GM06990 (cell line): Measurements from ENCODE around the gene IFI44.
A peak's percentile ranks its signal among the peaks of the same experiment; 100 is the strongest.

Source experiments
- DNase-seq: peaks from one replicate; pipeline ENCODE4 v3.0.0-alpha.2; 2011; ENCODE audit not compliant: insufficient read length; ENCODE audit errors: extremely low read depth
- H3K27me3 ChIP-seq: replicated peaks from 2 replicates; pipeline ENCODE4 v1.6.0; 2011; ENCODE audit warnings: low read length; ENCODE audit not compliant: control insufficient read depth, insufficient read depth
- H3K36me3 ChIP-seq: 2 replicates; pipeline ENCODE4 v1.5.1; 2011; ENCODE audit warnings: low read length; ENCODE audit not compliant: control insufficient read depth, insufficient read depth
- H3K4me3 ChIP-seq: replicated peaks from 2 replicates; pipeline ENCODE4 v1.5.1; 2011; ENCODE audit warnings: low read depth, mild to moderate bottlenecking, control low read depth, low read length
- TF ChIP-seq, protein P1 (sequence below): IDR thresholded peaks from 2 replicates; pipeline ENCODE4 v1.5.1; 2011; ENCODE audit warnings: low read length, control low read depth, mild to moderate bottlenecking, inconsistent platforms; ENCODE audit not compliant: insufficient read depth, poor library complexity, severe bottlenecking

The IFI44 gene

DNA sequence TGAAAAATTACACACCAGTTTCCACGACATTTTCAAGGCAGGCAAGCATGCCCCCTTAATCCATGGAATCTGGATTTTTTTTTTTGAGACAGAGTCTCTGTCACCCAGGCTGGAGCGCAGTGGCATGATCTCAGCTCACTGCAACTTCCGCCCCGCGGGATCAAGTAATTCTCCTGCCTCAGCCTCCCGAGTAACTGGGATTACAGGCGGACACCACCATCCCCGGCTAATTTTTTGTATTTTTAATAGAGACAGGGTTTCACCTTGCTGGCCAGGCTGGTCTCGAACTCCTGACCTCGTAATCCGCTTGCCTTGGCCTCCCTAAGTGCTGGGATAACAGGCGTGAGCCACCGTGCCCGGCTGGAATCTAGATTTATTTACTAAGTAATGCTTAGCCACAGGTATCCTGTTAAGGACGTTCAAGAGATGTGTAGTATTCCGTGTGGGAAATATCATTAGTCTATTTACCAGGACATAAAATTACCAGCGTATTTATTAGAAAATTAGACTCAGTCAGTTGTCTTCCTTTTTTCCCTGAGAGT, 2.5 kb downstream of the IFI44 start:
- peak overlapping the region; percentile 75 for H3K4me3 ChIP-seq
- TF ChIP-seq, protein P1, sequence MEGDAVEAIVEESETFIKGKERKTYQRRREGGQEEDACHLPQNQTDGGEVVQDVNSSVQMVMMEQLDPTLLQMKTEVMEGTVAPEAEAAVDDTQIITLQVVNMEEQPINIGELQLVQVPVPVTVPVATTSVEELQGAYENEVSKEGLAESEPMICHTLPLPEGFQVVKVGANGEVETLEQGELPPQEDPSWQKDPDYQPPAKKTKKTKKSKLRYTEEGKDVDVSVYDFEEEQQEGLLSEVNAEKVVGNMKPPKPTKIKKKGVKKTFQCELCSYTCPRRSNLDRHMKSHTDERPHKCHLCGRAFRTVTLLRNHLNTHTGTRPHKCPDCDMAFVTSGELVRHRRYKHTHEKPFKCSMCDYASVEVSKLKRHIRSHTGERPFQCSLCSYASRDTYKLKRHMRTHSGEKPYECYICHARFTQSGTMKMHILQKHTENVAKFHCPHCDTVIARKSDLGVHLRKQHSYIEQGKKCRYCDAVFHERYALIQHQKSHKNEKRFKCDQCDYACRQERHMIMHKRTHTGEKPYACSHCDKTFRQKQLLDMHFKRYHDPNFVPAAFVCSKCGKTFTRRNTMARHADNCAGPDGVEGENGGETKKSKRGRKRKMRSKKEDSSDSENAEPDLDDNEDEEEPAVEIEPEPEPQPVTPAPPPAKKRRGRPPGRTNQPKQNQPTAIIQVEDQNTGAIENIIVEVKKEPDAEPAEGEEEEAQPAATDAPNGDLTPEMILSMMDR = no peak
- H3K27me3 ChIP-seq = no peaks in the 10 kb centered on the region
- no peak for DNase-seq
- peaks cover 2% of the 10 kb centered on the region for H3K36me3 ChIP-seq

- Histone ChIP-seq H3K27me3 (no peaks in the 10 kb centered on the region), H3K36me3 (peaks cover 4% of the 10 kb centered on the region), H3K4me3 (no peak overlapping the region)
- DNase-seq = no peak
- TF ChIP-seq, protein P1 = no peak
Observed at GRCh38 chr1:78658901-78659300, 9.3 kb downstream of the IFI44 start.

DNA sequence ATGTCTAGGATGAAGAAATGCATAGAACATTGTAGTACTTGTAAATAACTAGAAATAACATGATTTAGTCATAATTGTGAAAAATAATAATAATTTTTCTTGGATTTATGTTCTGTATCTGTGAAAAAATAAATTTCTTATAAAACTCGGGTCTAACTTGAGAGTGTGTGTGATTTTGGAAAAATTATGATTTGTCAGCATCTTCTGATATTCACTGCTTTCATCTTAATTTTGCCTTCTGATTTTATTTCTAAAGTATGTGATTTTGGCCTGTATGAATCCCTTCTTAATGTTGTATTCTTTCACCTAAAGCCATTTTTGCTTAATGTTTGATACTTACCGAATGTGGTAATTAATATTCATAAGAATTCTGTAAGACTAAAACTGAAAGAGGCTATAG, 14.3 kb downstream of the IFI44 start:
- no peak for DNase-seq
- no peaks in the 10 kb centered on the region for H3K27me3 ChIP-seq
- TF ChIP-seq, protein P1 = no peak
- peaks cover 3% of the 10 kb centered on the region for H3K36me3 ChIP-seq
- H3K4me3 ChIP-seq = no peak overlapping the region

DNA sequence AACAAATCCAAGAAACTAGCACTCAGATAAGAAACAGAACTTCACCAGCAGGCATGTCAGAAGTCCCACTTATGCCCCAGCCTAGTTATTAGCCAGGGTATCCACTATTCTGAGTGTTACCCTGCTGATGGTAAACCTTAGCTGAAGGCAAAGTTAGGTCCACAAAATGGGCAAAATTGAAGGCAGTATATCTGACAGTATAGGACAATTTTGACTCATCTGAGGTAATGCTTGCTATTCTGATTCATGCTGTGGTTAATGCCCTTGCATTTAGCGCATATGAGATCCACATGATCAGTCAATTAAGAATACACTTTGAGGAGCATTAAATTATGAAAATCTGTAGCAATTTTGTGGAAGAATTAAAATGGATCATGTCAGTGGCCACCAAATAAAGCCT, 15.1 kb downstream of the IFI44 start:
- Histone ChIP-seq H3K36me3 (peaks cover 2% of the 10 kb centered on the region), H3K4me3 (no peak overlapping the region), H3K27me3 (no peaks in the 10 kb centered on the region)
- no peak for DNase-seq
- TF ChIP-seq, protein P1 = no peak

- H3K36me3 ChIP-seq = peaks cover 2% of the 10 kb centered on the region
- TF ChIP-seq, protein P1 = no peak
- no peak for DNase-seq
- H3K4me3 ChIP-seq = no peak overlapping the region
- no peaks in the 10 kb centered on the region for H3K27me3 ChIP-seq
Observed at GRCh38 chr1:78665809-78666208, 16.2 kb downstream of the IFI44 start.

- DNase-seq = no peak
- TF ChIP-seq, protein P1 = no peak
- no peaks in the 10 kb centered on the region for H3K27me3 ChIP-seq
- no peak overlapping the region for H3K4me3 ChIP-seq
- peaks cover 2% of the 10 kb centered on the region for H3K36me3 ChIP-seq
Observed at GRCh38 chr1:78667939-78668338, 18.3 kb downstream of the IFI44 start.
